Neuronal stem cell (in vitro differentiated cells): ENCODE data around the gene MON1B.

Experiments
- DNase-seq: peaks from one replicate; pipeline ENCODE4 v3.0.0-alpha.2; 2013; ENCODE audit warnings: low spot score
- H2AFZ ChIP-seq: one replicate; pipeline ENCODE4 v1.6.1; 2013; ENCODE audit warnings: mild to moderate bottlenecking, low read length, inconsistent platforms
- H2AK5ac ChIP-seq: 2 replicates; pipeline ENCODE4 v1.6.1; 2013; ENCODE audit warnings: low read depth, mild to moderate bottlenecking, inconsistent platforms, low read length, moderate library complexity, mixed read lengths
- H2BK120ac ChIP-seq: 2 replicates; pipeline ENCODE4 v1.6.1; 2013; ENCODE audit warnings: low read depth, mild to moderate bottlenecking, inconsistent platforms, low read length, moderate library complexity, mixed read lengths
- H2BK12ac ChIP-seq: one replicate; pipeline ENCODE4 v1.6.1; 2013; ENCODE audit warnings: low read length, inconsistent platforms
- H2BK15ac ChIP-seq: 2 replicates; pipeline ENCODE4 v1.6.1; 2013; ENCODE audit warnings: mild to moderate bottlenecking, low read length, inconsistent platforms, mixed read lengths
- H2BK5ac ChIP-seq: one replicate; pipeline ENCODE4 v1.6.1; 2013; ENCODE audit warnings: inconsistent platforms, mild to moderate bottlenecking, low read length, moderate library complexity
- H3K14ac ChIP-seq: one replicate; pipeline ENCODE4 v1.6.1; 2013; ENCODE audit warnings: low read length, inconsistent platforms
- H3K18ac ChIP-seq: 2 replicates; pipeline ENCODE4 v1.6.1; 2013; ENCODE audit warnings: low read length, inconsistent platforms
- H3K23ac ChIP-seq: 2 replicates; pipeline ENCODE4 v1.6.1; 2013; ENCODE audit warnings: low read depth, mild to moderate bottlenecking, mixed read lengths, low read length, inconsistent platforms; ENCODE audit not compliant: poor library complexity
- H3K27ac ChIP-seq: replicated peaks from 3 replicates; pipeline ENCODE4 v1.5.1; 2013; ENCODE audit warnings: low read length, inconsistent platforms
- H3K27me3 ChIP-seq, 3 experiments: 2 replicates each; pipeline ENCODE4 v1.6.1; 2013; ENCODE audit warnings: low read length in 3 of 3, mild to moderate bottlenecking in 2 of 3, inconsistent platforms in 1 of 3, low read depth in 1 of 3, mixed read lengths in 1 of 3, moderate library complexity in 1 of 3; ENCODE audit not compliant: control insufficient read depth in 3 of 3, insufficient read depth in 3 of 3
- H3K36me3 ChIP-seq, 2 donors: replicated peaks in 1 of 2; 2 replicates each; pipeline ENCODE4 v1.6.1; 2013; ENCODE audit warnings: low read length in 2 of 2; ENCODE audit not compliant: control insufficient read depth in 2 of 2, insufficient read depth in 2 of 2
- H3K4ac ChIP-seq: 2 replicates; pipeline ENCODE4 v1.6.1; 2013; ENCODE audit warnings: inconsistent platforms, mild to moderate bottlenecking, low read length, moderate library complexity
- H3K4me1 ChIP-seq, 2 donors: 1 replicate in 1 of 2; 2 replicates in 1 of 2; pipeline ENCODE4 v1.6.1; 2013; ENCODE audit warnings: low read length in 2 of 2, low read depth in 1 of 2; ENCODE audit not compliant: control insufficient read depth in 2 of 2, insufficient read depth in 1 of 2
- H3K4me2 ChIP-seq: one replicate; pipeline ENCODE4 v1.6.1; 2013; ENCODE audit warnings: mild to moderate bottlenecking, low read length, inconsistent platforms; ENCODE audit not compliant: insufficient read depth, poor library complexity, severe bottlenecking
- H3K4me3 ChIP-seq, 2 donors: 2 replicates each; pipeline ENCODE4 v1.5.1; 2013; ENCODE audit warnings: low read length in 2 of 2, mild to moderate bottlenecking in 2 of 2, inconsistent platforms in 1 of 2, moderate library complexity in 1 of 2
- H3K79me1 ChIP-seq: one replicate; pipeline ENCODE4 v1.6.1; 2013; ENCODE audit warnings: low read depth, mild to moderate bottlenecking, inconsistent platforms, low read length, moderate library complexity
- H3K9ac ChIP-seq: one replicate; pipeline ENCODE4 v1.6.1; 2013; ENCODE audit warnings: mild to moderate bottlenecking, low read depth, low read length, inconsistent platforms; ENCODE audit not compliant: poor library complexity
- H3K9me3 ChIP-seq, 2 donors: replicated peaks in 1 of 2; 2 replicates each; pipeline versions ENCODE3 to v1.6.1; 2013; ENCODE audit warnings: low read length in 2 of 2, mild to moderate bottlenecking in 2 of 2, inconsistent platforms in 1 of 2, low read depth in 1 of 2, mixed read lengths in 1 of 2, moderate library complexity in 1 of 2; ENCODE audit not compliant: control insufficient read depth in 2 of 2, insufficient read depth in 1 of 2
- H4K8ac ChIP-seq: one replicate; pipeline ENCODE4 v1.6.1; 2013; ENCODE audit warnings: low read depth, mild to moderate bottlenecking, inconsistent platforms, low read length, moderate library complexity
- H4K91ac ChIP-seq: one replicate; pipeline ENCODE4 v1.6.1; 2013; ENCODE audit warnings: low read length, low read depth, mild to moderate bottlenecking, inconsistent platforms; ENCODE audit not compliant: poor library complexity
- WGBS, 2 donors: extraction: QIAGEN DNeasy Blood & Tissue Kit; methylation state at CpG; one replicate each; pipeline ENCODE4 v1.1.7; 2013; ENCODE audit warnings: missing lambda C conversion rate in 2 of 2, mixed read lengths in 1 of 2; ENCODE audit not compliant: insufficient read length in 2 of 2, insufficient replicate concordance in 1 of 2; ENCODE audit errors: extremely low coverage in 2 of 2; 5-methylcytosine and 5-hydroxymethylcytosine counted together

The MON1B gene

DNA sequence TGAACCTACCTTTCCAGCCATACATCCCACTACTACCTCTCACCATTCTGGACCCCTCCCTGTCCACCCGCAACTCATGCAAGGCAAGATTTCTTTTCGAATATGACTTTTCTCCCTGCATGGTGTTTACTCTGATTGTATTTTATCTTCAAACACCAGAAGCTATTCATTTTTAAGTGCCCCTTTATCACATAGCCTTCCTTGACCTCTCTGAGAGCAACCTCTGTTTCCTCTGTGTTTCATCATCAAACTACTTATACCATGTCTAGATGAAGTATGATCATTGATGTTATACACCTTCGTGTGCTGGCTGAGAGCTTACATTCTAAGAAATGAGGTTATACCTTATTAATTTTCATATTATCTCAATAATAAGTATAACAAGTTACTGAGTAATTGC is 40.1 kb downstream of the MON1B start:
- no peak overlapping the region for H3K9ac ChIP-seq
- WGBS, 2 donors, result no CpG with 5 or more reads among the region's 3 CpGs

DNA sequence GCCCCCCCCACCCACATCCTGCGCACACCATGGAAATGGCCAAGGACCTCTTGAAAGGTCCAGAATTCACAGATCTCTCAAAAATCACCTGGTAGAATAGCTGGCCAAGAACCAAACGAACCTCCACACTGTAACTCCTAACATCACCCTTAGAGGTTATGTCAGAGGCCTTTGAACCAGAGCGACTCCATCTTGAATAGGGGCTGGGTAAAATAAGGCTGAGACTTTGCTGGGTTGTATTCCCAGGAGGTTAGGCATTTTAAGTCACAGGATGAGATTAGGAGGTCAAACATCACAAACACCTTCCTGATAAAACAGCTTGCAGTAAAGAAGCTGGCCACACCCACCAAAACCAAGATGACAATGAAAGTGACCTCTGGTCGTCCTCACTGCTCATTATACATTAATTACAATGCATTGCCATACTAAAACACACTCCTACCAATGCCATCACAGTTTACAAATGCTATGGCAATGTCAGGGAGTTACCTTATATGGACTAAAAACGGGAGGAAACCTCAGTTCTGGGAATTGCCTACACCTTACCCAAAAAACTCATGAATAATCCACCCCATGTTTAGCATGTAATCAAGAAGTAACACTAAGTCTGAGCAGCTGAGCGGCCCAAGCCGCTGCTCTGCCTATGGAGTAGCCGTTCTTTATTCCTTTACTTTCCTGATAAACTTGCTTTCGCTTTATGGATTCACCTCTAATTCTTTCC is 43.0 kb downstream of the MON1B start:
- DNase-seq, result no peak
- H3K36me3 ChIP-seq, result no peaks in the 10 kb centered on the region
- no peak overlapping the region for H3K23ac ChIP-seq
- no peak overlapping the region for H2AFZ ChIP-seq
- H3K4me3 ChIP-seq, result no peak overlapping the region
- H2BK12ac ChIP-seq, result no peak overlapping the region
- no CpG with 5 or more reads among the region's 9 CpGs for WGBS, 2 donors
- no peak overlapping the region for H3K9ac ChIP-seq
- no peak overlapping the region for H3K4ac ChIP-seq
- H3K18ac ChIP-seq, result no peak overlapping the region
- no peak overlapping the region for H4K91ac ChIP-seq
- H3K4me2 ChIP-seq, result no peak overlapping the region
- no peaks in the 10 kb centered on the region for H3K79me1 ChIP-seq
- no peaks in the 10 kb centered on the region for H3K9me3 ChIP-seq
- no peak overlapping the region for H4K8ac ChIP-seq
- peaks cover 0 to 21% (median 0%) of the 10 kb centered on the region in 3 experiments for H3K27me3 ChIP-seq
- H2BK5ac ChIP-seq, result no peak overlapping the region
- H3K27ac ChIP-seq, result no peak overlapping the region
- H3K14ac ChIP-seq, result no peak overlapping the region
- H2AK5ac ChIP-seq, result no peak overlapping the region
- peaks cover 0 to 7% of the 10 kb centered on the region in 2 donors for H3K4me1 ChIP-seq
- H2BK120ac ChIP-seq, result no peak overlapping the region
- no peak overlapping the region for H2BK15ac ChIP-seq

More for the DNA sequence above, 40.1 kb downstream of the MON1B start:
- Histone ChIP-seq H3K9me3 (no peaks in the 10 kb centered on the region), H3K14ac (no peak overlapping the region), H3K4ac (no peak overlapping the region), H4K91ac (no peak overlapping the region), H3K79me1 (no peaks in the 10 kb centered on the region), H2BK12ac (no peak overlapping the region), H3K23ac (no peak overlapping the region), H2BK5ac (no peak overlapping the region), H3K36me3 (no peaks in the 10 kb centered on the region), H3K18ac (no peak overlapping the region), H3K4me1 (peaks cover 0 to 3% of the 10 kb centered on the region in 2 donors), H2BK120ac (no peak overlapping the region), H3K27ac (no peak overlapping the region), H2AK5ac (no peak overlapping the region), H3K27me3 (peaks cover 0 to 4% (median 0%) of the 10 kb centered on the region in 3 experiments), H4K8ac (no peak overlapping the region), H3K4me2 (no peak overlapping the region), H3K4me3 (no peak overlapping the region), H2AFZ (no peak overlapping the region), H2BK15ac (no peak overlapping the region)
- no peak for DNase-seq

DNA sequence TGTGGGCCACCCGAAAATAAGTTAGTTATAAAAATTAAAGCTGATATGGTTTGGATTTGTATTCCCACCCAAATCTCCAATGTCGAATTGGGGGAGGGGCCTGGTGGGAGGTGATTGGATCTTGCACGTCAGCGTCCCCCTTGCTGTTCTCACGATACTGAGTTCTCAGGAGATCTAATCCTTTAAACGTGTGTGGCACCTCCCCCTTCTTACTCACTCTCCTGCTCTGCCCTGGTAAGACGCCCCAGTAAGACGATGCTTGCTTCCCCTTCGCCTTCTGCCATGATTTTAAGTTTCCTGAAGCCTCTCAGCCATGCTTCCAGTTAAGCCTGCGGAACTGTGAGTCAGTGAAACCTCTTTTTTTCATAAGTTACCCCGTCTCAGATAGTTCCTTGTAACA is 43.6 kb downstream of the MON1B start:
- no peak for DNase-seq
- H3K36me3 ChIP-seq, result no peaks in the 10 kb centered on the region
- no peak overlapping the region for H3K14ac ChIP-seq
- H3K23ac ChIP-seq, result no peak overlapping the region
- H3K18ac ChIP-seq, result no peak overlapping the region
- H3K4ac ChIP-seq, result no peak overlapping the region
- no peak overlapping the region for H2BK120ac ChIP-seq
- no peak overlapping the region for H3K4me2 ChIP-seq
- H3K27me3 ChIP-seq, result peaks cover 0 to 26% (median 0%) of the 10 kb centered on the region in 3 experiments
- no peak overlapping the region for H2AFZ ChIP-seq
- WGBS, 2 donors, result no CpG with 5 or more reads among the region's 11 CpGs
- no peak overlapping the region for H2BK12ac ChIP-seq
- no peak overlapping the region for H4K8ac ChIP-seq
- H2AK5ac ChIP-seq, result no peak overlapping the region
- H3K4me1 ChIP-seq, result peaks cover 0 to 7% of the 10 kb centered on the region in 2 donors
- H3K9me3 ChIP-seq, result no peaks in the 10 kb centered on the region
- H2BK15ac ChIP-seq, result no peak overlapping the region
- H2BK5ac ChIP-seq, result no peak overlapping the region
- no peaks in the 10 kb centered on the region for H3K79me1 ChIP-seq
- H3K9ac ChIP-seq, result no peak overlapping the region
- H3K4me3 ChIP-seq, result no peak overlapping the region
- no peak overlapping the region for H4K91ac ChIP-seq
- no peak overlapping the region for H3K27ac ChIP-seq

DNA sequence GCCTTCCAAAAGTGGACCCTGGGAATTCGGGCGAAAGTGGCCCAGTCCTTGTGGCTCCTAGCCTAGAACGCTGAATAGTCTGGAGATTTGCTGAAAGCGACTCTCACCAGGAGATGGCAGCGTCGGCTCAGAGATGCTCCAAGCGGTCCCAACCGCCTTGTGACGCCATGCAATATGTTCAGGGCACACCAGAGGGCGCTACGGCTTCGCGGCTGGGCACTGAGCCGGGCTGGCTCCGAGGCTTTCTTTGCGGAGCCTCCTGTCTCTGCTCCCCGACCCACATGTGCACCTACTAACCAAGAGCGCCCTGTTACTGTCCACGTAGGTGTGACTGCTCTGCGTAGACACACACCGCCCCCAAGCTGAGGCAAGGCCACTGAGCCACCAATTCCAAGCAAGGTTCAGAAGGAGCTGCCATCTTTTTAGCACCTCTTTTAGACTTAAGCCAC is 45.1 kb downstream of the MON1B start:
- no peak overlapping the region for H3K4ac ChIP-seq
- no peak overlapping the region for H3K23ac ChIP-seq
- no peak overlapping the region for H3K14ac ChIP-seq
- H3K79me1 ChIP-seq, result no peaks in the 10 kb centered on the region
- no peak overlapping the region for H2BK5ac ChIP-seq
- no peak overlapping the region for H2BK15ac ChIP-seq
- no peak overlapping the region for H2AK5ac ChIP-seq
- peaks cover 0 to 3% of the 10 kb centered on the region in 2 donors for H3K9me3 ChIP-seq
- peaks cover 0 to 26% (median 0%) of the 10 kb centered on the region in 3 experiments for H3K27me3 ChIP-seq
- H3K18ac ChIP-seq, result no peak overlapping the region
- H4K91ac ChIP-seq, result no peak overlapping the region
- H3K4me2 ChIP-seq, result peak overlapping the region; percentile 43
- H2BK120ac ChIP-seq, result no peak overlapping the region
- H2AFZ ChIP-seq, result peak overlapping the region; percentile 66
- no peak overlapping the region for H3K27ac ChIP-seq
- no peak overlapping the region for H3K4me3 ChIP-seq
- peaks cover 0 to 7% of the 10 kb centered on the region in 2 donors for H3K4me1 ChIP-seq
- no peak overlapping the region for H2BK12ac ChIP-seq
- no peak overlapping the region for H4K8ac ChIP-seq
- peak; percentile 88 for DNase-seq
- WGBS, 2 donors, result no CpG with 5 or more reads among the region's 21 CpGs
- H3K9ac ChIP-seq, result no peak overlapping the region
- H3K36me3 ChIP-seq, result no peaks in the 10 kb centered on the region
